Fibroblast of peridontal ligament (primary cell): ENCODE data around the gene CCDC127.

Experiments used
- DNase-seq: peaks from one replicate; pipeline ENCODE4 v3.0.0-alpha.2; 2010; ENCODE audit errors: extremely low read depth

CCDC127 gene

GRCh38 chr5:203246-203930 lies 14.6 kb downstream of the CCDC127 start:
- no peak for DNase-seq

DNA sequence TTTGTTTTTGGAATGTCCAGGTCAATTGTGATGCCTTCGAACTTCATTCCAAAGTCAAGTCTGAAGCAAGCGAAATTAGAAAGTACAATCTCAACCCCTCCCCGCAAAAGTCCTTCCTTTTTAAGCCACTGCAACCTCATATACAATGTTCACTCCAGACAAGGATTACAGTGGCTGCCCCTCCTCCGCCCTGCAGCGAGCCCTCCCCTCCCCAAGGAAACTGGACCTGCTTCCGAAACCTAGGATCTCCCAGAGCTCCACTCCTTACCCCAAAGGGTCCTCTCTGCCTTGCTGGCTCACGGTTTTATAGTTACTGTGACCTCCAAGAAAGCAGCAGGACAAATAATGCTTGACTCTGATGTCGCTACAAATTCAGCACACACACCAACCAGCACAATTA lies 16.3 kb downstream of the CCDC127 start:
- DNase-seq, result no peak

GRCh38 chr5:200985-201384 lies 17.0 kb downstream of the CCDC127 start:
- DNase-seq, result no peak

DNA sequence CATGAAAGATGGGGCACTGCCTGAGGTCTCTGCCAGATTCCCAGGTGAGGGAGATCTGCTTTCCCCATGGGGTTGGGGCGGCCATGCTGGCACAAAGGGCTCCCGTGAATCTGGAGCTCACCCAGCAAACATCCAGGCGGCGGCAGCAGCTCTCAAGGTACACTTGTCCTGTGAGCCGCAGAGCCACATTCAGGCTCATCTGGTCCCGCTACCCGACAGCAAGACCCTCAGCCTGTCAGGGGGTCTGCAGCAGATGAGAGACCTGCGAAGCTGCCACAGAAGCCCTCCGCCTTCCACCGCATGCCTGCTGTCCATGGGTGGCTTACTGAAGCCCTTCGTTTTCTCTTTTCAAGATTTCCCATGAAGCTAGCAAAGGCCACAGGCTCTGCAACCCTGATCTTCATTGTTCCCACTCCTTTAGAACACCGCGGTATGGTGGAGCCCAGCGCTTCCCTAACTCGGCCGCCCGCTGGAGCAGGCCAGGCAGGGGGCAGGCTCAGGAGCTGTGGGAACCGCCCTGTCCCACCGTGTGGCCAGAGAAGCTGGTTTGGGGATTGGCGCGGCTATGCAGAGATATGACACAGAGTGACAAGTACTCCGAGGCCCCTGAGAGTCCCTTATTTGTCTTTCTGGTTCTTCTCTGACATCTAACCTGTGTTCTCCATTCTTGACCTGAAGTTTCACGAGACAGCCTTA lies 17.9 kb downstream of the CCDC127 start:
- DNase-seq, result no peak

DNA sequence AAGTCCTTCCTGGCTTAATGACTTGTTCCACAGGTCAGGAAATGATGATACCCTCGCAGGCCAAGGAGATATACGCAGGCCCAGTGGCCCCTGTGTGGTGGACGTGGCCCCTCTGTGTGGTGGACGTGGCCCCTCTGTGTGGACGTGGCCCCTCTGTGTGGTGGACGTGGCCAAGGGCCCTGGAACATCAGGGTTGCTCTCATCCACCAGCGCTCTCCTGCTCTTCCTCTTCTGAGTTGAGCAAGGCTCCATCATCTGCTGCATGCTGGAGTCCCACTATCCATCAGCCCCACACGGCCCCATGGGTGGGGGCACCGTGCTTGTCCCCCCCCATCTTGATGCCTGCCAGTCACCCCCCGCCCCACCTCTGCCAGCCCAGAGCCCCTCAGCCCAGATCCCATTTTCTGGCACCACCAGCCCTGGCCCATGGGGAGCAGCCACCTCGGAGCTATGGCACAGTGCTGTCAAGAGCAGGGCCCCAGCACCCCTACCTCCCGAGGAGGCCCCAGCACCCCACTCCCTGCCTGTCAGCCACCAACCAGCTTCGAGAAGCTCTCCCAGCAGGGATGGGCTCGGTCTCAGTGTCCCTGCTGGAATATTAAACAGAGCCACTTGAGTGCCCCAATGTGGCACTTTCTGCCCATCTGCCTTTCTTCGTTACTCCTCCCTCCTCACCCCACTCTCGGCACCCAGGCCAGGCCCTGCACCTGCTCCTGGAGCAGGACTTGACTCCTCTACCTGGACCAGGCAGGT lies 18.6 kb downstream of the CCDC127 start:
- DNase-seq, result no peak

DNA sequence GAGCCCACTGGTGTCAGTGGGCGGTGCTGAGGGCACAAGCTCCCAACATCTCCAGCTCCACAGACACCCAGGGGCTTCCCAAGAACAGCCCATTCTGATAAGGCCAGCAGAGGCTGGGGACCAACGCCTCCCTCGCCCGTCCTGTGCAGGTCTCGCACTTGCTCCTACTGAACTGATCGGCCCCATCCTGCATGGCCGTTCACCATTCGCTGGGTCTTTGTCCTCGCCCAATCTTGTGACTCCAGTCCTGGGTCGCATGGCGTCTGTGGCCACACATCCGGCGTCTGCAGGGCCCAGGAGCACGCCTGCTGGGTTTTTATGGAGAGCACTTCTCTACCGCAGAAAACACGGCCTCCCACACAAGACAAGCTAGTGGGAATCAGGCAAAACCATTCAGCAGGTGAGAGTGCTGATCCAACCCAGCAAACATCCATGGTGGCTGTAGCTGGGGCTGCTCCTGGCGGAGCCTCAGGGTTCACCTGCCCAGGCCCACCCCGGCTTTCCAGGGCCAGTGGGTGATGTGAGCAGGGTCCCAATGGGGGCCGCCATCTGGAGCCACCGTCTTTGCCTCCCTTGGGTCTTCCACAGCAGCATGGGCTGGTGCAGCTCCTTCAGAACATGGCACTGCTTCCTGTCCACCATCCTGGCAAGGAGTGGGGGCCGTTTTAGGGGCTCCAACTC lies 19.3 kb downstream of the CCDC127 start:
- no peak for DNase-seq

- no peak for DNase-seq
Measured at GRCh38 chr5:197892-198489, 20.0 kb downstream of the CCDC127 start.

DNA sequence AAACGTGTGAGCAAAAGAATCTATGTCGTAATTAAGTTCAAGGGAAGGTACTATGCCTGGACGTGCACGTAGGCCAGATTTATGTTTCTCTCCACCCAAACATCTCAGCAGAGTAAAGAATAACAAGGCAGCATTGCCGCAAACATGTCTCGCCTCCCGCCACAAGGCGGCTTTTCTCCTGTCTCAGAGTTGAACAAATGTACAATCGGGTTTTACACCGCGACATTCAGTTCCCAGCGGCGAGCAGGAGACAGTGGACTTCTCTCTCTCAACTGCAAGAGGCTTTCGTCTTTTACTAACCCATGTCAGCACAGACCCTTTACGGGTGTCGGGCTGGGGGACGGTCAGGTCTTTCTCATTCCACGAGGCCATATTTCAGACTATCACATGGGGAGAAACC lies 20.9 kb downstream of the CCDC127 start:
- peak; percentile 21 for DNase-seq

DNA sequence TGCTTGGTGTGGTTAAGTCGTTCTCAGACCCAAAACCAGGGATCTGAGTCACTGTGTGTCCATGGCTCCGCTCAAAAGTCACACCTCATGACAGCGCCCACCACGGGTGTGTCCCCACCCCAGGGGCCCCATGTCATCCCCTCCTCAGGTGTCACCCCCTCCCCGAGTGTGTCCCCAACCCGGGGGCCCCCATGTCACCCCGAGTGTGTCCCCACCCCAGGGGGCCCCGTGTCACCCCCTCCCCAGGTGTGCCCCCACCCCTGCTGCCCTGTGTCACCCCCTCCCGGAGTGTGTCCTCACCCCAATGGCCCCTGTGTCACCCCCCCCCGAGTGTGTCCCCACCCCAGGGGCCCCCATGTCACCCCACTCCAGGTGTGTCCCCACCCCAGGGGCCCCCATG lies 21.6 kb downstream of the CCDC127 start:
- no peak for DNase-seq

GRCh38 chr5:195401-196160 lies 22.4 kb downstream of the CCDC127 start:
- DNase-seq, result no peak

- DNase-seq, result no peak
Measured at GRCh38 chr5:194603-195209, 23.2 kb downstream of the CCDC127 start.

DNA sequence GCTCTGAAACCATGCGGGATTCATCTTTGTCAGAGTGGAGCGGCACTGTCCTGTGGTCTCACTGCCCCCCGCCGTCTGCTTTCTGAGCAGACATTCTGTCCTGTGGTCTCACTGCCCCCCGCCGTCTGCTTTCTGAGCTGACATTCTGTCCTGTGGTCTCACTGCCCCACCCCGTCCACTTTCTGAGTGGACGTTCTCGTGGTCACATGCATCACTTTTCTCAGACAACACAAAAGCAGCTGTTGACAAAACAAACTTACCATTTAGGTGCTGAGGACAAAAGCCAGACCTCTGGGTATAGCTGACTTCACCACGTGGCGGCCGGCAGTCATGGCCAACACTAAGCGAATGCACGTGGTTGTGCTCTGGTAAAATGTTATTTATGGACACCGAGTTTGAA lies 23.9 kb downstream of the CCDC127 start:
- no peak for DNase-seq

DNA sequence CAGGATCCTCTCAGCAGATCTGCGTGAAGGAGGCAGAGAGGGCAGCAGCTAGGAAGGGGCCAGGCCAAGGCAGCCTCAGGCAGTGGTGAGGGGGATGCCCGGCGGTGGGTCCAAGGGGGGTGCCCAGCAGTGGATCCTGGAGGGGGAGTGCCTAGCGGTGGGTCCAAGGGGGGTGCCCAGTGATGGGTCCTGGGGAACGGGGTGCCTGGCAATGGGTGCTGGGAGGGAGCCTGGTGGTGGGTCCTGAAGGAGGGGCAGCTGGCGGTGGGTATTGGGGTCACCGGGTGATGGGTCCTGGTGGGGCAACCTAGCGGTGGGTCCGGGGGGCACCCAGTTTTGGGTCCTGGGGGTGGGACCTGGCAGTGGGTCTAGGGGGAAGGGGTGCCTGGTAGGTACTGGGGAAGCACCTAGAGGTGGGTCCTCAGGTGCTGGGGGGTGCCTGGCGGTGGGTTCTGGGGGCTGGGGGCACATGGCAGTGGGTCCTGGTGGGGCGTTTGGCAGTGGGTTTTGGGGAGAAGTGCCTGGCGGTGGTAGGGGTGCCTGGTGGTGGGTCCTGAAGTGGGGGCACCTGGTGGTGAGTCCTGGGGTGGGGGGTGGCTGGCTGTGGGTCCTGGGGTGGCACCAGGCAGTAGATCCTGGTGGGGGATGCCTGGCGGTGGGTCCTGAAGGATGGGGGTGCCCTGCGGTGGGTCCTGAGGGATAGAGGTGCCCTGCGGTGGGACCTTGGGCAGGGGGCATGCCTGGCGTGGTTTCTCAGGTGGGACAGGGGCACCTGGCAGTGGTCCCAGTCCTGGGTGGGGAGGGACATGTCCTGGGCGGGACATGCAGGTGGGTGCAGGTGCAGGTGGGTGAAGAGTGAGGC lies 24.8 kb downstream of the CCDC127 start:
- no peak for DNase-seq

GRCh38 chr5:192691-192969 lies 25.3 kb downstream of the CCDC127 start:
- no peak for DNase-seq

DNA sequence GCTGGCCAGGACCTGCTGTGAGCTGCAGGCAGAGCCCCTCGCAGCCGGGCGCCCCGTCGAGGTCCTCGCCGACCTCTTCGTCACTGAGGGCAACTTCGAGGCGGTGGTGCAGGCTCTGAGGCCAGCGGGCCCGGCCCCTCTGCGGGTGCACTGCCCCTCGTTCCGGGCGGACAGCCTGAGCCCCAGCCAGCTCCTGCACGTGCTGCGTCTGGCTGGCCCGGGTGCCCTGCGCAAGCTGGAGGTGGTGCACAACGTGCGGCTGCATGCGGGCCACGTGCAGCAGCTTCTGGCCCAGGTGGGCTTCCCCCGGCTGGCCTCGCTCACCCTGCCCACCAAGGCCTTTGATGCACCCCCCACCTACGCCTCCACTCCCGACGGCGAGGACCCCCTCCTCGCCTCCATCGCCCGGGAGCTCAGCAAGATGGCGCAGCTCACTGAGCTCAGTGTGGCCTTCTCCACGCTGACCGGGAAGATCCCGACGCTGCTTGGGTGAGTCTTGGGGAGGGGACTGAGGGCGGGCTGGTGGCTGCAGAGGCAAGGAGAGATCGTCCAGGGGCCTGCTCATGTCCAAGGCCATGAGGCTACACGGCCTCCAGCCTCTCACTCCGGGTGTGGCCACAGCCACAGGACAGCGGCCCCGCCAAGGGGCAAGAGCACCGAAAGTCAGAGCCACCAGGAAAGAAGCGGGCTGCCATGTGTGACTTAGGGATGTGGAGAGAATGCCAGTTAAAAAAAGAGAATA lies 25.8 kb downstream of the CCDC127 start:
- no peak for DNase-seq

GRCh38 chr5:191036-191948 lies 26.7 kb downstream of the CCDC127 start, which contains the start of gene LRRC14B:
TSS of gene LRRC14B (plus strand) at chr5:191495. CDS start at chr5:191539, 44 bp downstream.
- no peak for DNase-seq

GRCh38 chr5:190366-191035 lies 27.5 kb downstream of the CCDC127 start:
- no peak for DNase-seq

DNA sequence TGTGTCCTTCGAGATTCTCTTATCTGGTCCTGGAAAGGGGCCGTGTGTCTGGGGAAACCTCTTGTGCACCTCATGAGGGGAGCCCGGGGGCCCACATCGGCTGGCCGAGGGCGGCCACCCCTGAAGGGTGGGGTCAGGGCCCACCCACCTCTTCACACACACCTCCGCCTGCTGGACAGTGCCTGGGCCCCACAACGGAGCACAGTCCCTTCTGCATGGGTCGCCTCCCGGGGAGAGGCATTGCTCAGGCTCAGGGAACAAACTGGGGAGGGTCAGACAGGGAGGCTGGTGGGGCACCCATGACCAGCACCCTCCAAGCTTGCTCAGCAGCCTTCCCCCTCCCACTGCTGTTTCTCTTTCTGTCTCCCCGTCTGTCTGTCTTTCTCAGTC lies 28.0 kb downstream of the CCDC127 start:
- no peak for DNase-seq
